8988T (cell line): ENCODE measurements around the gene ZNRF3.
"Not testable (repeated sequence)": the region's sequence is repeated elsewhere in the genome, so short reads cannot be mapped to it uniquely, and the experiment has no call there.

Experiments
- DNase-seq: peaks from one replicate; pipeline ENCODE4 v3.0.0; 2011

The ZNRF3 gene

DNA sequence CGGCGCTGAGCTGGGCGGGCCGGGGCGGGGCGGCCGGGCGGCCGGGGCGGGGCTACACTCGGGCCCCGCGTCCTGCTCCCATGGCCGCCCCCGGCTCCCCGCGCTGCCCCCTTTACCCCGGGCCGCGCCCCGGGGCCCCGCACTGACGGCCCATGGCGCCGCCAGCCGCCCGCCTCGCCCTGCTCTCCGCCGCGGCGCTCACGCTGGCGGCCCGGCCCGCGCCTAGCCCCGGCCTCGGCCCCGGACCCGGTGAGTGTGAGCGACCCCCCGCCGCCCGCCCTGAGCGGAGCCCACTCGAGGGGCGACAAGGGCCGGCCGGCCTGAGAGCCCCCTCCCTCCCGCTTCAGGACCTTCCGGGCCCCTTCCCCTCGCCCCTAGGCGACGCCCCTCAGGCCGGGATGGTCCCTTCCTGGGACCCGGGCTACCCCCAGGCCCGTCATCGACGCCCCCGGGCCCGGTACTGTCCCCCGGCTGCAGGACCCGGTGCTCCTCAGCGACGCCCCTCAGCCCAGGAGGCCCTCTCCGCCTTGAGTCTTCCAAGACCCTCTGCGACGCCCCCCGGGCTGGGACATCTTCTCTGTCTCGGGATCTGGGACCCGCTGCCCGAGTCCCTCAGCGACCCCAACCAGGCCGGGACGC is 189.7 kb downstream of the ZNRF3 start, which contains the start of gene KREMEN1:
Gene KREMEN1, plus strand, starts transcription at position 57 of the 639 bp plus-strand sequence. Its CDS starts 96 bp downstream, at position 153.
- no peak for DNase-seq

DNA sequence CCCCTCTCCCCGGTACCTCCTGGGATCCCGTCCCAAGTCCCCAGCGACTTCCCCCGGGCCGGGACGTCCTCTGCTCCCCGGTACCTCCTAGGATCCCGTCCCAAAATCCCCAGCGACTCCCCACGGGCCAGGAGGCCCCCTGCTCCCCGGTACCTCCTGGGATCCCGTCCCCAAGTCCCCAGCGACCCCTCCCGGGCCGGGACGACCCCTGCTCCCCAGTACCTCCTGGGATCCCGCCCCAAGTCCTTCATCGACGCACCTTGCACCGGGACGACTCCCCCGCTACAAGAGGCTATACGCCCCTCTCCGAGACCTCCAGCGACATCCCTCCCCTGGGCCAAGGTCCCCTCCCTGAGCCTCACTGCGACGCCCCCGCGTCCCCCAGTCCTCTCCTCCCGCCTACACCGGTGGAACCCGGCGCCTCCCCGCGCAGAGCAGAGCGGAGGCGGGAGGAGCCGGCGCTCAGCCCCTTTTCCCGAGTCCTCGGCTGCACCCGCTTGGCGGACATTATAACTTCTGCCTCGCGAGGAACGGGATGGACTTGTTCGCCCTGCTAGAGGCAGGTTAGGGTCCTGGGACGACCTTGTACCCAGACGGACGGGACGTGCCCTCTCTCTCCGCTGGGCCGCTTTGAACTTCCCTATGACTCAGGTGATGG is 190.4 kb downstream of the ZNRF3 start:
- DNase-seq, result no peak

DNA sequence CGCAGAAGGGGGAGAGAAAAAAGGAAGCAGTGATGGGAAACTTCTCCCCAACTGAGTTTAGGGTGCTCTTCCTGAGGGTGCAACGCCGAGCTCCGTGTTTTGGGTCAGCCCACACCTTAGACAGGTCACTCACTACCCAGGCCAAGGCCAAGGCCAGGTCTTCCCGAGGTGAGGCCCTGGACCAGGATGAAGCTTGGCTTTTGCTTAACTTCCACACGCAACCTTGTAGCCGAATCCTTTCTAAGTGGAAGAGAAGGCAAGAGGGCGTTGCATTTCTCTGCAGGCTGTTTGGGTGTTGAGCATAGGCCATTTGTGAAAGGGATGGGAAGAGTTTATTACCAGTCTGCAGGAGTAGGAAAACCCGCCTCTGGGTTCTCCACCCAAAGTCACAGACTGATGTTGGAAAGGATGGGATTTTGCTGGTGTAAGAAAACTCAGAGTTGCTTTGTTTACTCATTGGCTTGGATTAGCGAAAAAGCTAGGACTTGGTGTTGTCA is 191.0 kb downstream of the ZNRF3 start:
- DNase-seq, result no peak

DNA sequence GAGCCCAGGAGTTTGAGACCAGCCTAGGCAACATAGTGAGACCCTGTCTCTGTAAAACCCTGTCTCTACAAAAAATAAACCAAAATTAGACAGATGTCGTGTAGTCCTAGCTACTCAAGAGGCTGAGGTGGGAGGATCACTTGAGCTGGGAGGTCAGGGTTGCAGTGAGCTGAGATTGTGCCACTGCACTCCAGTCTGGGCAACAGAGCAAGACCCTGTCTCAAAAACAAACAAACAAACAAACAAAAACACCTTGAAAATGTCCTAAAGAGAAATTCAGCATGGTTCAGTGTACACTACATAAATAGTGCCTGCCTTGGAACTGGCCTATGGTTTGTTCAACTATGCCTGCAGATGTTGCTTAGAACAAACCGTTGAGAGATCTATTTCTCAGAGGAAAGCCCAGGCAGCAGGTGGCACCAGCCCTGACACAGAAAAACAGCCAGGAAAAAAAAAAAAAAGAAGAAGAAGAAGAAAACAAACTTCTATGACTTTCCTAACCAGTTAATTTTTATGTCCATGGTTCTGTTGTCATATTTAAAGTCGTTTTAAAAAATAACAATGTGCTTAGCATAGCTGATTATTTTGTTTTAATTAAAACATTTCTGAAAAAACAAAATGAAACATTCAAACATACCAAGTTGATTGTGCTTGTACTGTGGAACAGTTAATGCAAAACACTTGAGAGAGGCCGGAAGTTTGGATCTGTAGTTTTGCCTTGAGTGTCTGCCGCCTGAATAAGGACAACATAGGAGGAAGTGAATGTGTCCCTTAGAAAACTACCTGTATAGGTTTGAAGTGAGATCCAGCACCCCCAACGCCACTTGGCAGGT is 194.9 kb downstream of the ZNRF3 start:
- DNase-seq, result no peak

DNA sequence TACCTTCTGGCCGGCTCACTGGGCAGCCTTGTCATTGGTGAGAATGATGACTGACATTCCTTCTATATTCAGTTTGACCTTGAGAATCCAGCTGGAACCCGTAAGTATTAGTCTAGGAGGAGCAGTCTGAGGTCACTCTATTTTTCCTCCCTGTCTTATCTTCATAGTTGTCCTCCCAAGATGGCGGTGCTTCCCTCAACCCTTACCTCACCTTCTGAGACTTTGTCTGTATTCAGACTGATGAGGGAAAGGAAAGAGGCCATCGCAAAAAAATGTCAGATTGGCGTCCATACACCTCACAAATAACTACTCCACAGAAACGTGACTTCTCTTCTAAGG is 195.5 kb downstream of the ZNRF3 start:
- no peak for DNase-seq

DNA sequence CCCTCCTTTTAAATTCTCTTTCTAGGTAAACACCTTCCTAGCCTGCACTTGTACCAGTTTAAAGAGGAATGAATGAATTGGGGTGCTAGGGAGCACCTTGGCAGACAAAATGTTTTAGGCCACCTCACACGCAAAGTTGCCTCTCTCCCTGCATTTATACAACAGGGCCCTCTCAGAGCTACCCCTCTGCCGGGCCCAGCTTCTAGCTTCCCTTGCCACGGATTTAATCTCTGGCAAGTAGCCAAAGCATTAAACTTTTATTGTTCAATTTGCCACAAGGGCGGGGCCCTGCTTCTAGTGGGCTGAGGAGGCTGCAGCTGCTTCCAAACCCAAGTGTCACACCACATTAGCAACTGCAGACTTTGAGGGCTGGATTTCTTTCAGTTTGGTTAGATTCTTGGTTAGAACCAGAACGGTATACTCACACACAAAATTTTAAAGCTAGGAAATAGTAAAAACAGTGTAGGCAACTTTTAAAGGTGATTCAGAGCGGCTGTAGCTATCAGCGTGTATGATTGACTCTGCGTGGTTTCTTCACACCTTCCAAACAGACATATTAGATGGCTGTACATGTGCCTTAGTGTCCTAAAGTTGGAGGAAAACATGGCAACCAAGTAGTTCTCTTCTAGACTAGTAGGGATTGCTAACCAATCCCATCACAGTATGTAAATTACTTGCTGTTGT is 196.0 kb downstream of the ZNRF3 start:
- DNase-seq, result no peak

DNA sequence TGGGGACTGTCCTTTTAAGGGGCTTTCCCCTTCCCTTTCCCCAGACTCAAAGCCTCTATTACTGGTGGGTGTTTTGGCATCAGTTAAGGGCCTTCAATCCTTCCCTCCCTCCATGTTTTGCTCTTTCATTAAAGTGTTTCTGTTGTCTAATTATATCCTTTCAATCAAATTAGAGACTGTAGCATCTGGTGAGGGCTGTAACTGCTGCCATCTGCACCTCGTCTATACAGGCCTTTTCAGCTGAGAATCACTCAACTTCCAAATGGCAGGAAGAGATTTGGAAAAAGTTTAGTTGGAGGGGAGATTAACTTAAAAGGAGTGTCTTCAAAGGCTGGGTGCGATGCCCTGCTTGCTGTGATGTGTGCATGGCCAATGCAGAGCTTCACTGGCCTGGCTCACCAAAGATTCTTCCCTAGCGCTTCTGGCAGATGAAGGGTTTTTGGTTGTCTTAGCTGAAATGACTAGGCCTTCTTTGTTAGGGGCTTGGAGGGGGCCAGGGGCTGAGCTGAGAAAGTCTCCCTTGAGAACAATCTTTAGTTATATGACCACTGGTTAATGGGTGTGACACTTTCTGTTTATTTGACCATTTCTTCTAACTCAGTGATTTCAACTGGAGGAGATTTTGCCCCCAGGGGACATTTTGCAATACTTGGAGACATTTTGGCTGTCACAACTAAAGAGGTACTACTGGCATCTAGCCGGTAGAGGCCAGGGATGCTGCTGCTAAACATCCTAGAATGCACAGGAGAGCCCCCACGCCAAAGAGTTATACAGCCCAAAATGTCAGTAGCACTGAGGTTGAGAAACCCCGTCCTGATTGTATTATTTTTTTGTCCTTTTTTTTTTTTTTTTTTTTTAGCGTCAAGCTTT is 197.0 kb downstream of the ZNRF3 start:
- DNase-seq, result no peak

DNA sequence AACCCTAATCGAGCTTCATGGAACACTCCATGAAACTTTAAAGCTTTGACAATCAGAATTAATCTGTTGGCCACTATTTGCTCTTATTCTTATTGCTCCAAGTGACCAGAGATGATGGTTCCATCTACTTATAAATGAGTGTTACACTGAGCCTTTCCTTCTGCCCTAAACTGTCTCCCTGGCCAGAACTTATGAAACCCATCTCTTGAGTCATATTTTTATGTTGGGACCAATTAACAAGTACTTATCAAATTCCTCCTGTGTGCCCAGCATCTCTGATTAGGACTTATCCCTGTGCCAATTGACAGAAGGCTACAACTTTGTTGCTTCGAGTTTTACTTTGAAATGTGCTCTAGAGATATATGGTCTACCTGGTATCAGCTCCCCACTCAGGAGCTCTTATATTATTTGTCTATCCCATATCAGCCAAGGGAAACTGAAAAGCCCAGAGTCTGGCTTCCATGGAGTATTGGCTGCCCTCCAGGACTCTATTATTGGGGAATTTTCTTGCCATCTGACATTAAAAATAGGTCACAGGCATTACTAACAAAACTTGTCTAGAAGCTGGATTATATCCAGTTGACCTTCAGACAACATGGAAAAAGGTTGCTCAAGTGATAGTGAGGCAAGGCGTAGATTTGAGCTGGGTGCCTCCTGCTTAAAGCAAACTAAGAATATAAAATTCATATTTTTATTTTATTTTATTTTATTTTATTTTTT is 198.3 kb downstream of the ZNRF3 start:
- DNase-seq, result no peak

DNA sequence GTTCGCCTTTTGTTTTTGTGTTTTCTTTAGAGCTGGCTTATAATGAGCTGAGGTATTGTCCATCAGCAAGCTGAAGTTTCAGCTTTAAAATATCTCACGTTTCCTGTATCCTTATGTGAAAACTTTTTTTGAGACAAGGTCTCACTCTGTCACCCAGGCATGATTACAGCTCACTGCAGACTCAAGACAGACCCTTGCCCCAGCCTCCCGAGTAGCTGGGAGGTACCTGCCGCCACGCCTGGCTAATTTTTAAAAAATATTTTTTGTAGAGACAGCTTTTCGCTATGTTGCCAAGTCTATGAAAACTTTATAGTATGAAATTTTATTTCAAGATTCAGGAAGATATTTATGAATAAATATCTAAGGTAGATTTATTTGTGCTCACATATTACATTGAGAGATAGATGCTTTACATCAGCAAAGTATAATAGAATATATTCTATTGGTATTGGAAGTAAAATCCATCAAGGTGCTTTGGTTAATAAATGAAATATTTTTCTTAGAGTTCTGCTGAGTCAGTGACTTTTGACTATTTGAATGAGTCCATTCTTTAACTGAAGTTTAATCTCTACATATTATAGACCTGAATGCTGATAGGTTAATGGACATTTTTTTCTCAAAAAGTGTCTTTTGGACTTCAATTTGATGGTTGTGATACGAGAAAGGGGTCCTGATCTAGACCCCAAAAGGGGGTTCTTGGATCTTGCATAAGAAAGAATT is 199.6 kb downstream of the ZNRF3 start:
- no peak for DNase-seq

DNA sequence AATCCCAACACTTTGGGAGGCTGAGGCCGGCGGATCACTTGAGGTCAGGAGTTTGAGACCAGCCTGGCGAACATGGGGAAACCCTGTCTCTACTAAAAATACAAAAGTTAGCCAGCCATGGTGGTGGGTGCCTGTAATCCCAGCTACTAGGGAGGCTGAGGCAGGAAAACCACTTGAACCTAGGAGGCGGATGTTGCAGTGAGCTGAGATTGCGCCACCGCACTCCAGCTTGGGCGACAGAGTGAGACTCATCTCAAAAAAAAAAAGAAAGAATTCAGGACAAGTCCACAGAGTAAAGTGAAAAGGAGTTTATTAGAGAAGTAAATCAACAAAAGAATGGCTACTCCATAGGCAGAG is 200.2 kb downstream of the ZNRF3 start:
- DNase-seq, result not testable (repeated sequence)

DNA sequence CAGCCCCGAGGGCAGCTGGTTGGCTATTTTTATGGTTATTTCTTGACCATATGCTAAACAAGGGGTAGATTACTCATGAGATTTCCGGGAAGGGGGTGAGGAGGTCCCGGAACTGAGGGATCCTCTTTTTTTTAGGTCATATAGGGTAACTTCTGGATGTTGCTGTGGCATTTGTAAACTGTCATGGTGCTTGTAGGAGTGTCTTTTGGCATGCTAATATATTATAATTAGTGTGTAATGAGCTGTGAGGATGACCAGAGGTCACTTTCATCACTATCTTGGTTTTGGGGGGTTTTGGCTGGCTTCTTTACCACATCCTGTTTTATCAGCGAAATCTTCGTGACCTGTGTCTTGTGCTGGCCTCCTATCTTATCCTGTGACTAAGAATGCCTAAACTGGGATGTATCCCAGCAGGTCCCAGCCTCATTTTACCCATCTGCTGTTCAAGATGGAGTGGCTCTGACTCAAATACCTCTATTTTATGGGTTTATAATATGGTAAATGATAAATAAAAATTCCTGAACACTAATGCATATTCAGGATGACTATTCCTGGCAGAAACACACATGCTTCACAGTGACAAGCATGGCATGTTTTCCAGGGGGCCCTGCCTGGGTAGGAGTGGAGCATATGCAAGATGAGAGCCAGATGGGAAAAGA is 200.7 kb downstream of the ZNRF3 start:
- no peak for DNase-seq

DNA sequence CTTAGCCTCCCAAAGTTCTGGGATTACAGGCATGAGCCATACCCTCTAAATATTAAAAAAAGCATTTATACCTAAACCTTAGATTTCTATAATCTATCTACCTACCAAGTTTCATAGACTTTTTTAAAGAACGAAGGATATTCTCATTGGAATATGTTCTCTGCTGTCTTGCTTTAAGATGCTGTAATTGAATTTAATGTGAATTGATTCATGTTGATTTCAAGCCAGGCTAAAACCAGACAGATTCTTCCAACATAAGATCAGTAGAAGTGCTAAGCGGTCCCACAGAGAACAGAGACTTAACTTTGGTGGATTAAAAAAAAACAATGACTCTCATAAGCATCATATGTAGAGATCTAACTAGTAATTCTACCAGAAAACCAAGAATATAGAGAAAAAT is 203.6 kb downstream of the ZNRF3 start:
- no peak for DNase-seq

DNA sequence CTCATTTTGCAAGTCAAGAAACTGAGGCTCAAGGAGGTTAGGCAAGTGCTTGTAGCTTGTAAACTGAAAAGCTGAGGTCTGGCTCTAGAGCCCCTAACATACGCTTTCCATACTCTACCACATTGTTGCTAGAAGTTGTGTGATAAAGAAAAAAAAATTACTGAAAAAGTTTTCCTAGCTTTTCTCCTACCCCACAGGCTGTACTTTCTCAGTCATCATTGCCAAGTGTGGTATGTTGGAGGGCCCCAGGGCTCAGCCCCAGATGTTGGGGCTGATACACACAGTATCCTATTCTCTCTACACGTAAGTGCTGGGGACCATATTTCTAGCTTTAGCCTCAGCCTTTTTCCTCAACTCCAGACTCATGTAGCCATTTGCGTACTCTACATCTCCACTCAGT is 205.4 kb downstream of the ZNRF3 start:
- DNase-seq, result no peak

DNA sequence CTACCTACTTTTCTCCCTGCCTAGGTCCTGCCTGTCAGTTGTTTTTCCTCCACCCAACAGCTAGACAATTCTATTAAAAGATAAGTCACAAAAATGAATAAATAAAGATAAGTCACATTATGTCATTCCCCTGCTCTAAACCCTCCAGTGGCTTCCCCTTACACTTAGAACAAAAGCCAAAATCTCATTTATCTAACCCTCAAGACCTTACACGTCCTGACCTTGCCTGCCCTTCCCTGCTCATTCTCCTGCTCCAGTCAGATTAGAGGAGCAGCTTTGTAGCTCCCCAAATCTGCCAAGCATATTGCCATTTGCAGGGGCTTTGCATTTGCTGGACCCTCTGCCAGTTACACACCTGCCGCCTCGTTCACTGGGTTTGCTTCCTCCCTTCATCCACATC is 206.1 kb downstream of the ZNRF3 start:
- DNase-seq, result no peak

DNA sequence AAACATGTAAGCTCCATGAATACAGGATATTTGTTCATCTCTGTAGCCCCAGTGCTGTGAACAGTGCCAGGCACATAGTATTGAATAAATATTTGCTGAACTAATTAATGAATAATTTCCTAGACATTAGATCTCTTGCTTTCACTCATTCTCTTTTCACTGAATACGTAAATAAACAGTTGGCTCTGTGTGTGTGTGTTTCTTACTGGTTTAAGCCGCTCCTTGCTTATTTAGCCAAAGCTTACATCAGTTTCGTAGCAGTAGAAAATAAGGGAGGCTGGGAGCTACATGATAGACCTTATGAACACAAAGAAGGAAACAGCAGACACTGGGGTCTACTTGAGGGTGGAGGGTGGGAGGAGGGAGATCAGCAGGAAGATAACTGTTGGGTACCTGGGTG is 206.7 kb downstream of the ZNRF3 start:
- DNase-seq, result no peak

DNA sequence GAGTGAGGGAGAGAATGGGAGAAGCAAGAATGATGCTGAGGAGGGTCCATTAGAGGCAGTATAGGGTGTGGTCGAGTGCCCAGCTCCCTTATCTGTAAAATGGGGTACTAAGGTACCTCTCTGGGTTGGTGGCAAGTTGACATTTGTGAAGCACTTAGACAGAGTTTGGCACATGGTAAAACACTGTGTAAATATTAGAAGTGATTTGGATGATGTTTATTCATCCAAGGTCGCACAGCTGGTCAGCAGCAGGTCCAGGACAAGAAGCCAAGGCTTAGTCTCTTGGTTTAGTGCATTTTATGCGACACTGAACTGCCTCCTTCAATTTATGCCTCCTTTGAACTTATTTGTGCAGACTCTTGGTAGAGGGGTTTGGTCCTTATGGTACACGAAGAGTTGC is 208.9 kb downstream of the ZNRF3 start:
- DNase-seq, result no peak

DNA sequence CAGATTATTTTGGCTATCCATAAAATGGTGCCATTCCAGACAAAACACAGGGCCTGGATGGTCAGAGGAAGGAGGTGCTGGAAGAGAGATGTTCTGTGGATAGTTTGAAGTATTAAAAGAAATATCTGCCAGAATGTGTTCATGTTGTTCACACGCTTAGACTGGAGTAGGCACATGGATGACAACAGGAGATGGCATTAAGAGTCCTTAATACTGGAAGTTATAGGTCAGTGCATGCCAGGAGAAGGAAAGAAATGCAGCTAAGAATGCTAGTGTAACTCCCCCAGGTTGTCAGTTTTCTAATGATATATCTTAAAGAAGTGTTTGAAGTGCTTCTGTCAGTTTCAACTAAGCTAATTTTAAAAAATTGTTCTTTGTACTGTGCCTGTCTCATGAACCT is 209.7 kb downstream of the ZNRF3 start:
- DNase-seq, result no peak

DNA sequence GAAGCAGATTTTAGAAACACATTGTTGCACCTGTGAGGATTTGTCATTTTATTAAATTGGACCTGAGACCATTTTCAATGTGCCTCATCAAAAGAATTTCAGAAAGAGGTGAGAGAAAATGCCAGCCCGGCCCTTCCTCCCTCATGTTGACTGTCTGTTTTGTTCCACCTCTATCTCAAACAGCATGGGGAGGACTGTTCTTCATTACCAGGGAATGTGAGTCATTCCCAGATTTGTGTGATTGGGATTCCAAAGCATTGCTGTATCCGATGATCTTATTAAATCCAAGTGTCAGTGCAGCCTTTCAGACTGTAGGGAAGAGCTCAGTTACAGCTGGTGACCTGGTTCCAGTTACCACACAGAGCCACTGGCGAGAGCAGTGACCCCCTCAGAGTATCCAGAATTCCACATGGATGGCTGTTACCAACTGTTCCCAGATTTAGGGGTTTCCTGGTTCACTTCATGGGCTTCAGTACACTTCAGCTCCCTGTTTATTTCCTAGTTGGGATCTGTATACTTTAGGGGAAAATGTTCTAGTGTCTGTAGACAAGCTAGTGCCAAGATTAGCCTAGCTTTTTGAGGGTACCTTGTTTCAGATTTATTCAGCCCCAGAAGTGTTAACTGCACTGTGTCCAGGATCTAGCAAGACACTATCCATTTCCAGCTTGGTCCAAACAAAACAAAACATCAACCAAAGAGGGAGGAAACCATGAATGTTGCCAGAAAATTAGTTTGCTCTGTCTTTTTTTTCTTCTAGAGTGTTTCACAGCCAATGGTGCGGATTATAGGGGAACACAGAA is 210.3 kb downstream of the ZNRF3 start:
- DNase-seq, result no peak

DNA sequence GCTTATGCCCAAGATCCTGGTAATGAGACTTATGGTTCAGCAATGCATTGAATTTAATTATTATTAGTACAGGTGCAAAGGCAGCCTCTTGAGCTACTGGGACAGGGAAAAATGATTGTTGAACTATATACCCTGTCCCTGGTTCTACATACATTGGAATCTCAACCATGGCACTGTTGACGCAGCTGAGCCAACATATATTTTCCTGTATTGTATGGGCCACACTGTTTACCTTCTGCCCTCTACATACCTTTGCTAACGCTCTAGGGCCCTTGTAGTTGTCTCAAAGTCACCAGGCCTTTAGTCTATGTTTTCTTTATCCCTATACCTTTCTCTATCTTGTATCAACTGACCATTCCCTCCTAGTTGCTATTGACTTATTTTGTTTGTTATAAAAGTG is 212.1 kb downstream of the ZNRF3 start:
- no peak for DNase-seq
